OCI-LY1 (cell line): ENCODE results near the gene MAN1A1.

Experiments
- H2AFZ ChIP-seq: fragments of 200-600 bp; sonication (generic), shearing (Covaris generic); 2 replicates; pipeline ENCODE4 v1.6.0; 2014; ENCODE audit warnings: antibody characterized with exemption, mild to moderate bottlenecking, low read length
- H3F3A ChIP-seq: fragments of 200-600 bp; sonication (generic), shearing (Covaris generic); 2 replicates; pipeline ENCODE4 v1.6.0; 2014; ENCODE audit warnings: mild to moderate bottlenecking, antibody characterized with exemption, low read length, moderate library complexity; ENCODE audit not compliant: insufficient read depth
- H3K27ac ChIP-seq: fragments of 200-600 bp; sonication (generic); 2 replicates; pipeline ENCODE4 v1.5.1; 2014; ENCODE audit warnings: low read length, mixed run types, mild to moderate bottlenecking, low read depth; ENCODE audit not compliant: poor library complexity, severe bottlenecking
- H3K27me3 ChIP-seq: fragments of 200-600 bp; sonication (generic); 2 replicates; pipeline ENCODE4 v1.6.0; 2014; ENCODE audit warnings: antibody characterized with exemption, mild to moderate bottlenecking, low read length, moderate library complexity; ENCODE audit not compliant: insufficient read depth
- H3K36me3 ChIP-seq: fragments of 200-600 bp; sonication (generic); 2 replicates; pipeline ENCODE4 v1.6.1; 2014; ENCODE audit warnings: mild to moderate bottlenecking, antibody characterized with exemption, low read length, moderate library complexity, mixed read lengths; ENCODE audit not compliant: insufficient read depth
- H3K4me1 ChIP-seq: fragments of 200-600 bp; sonication (generic); 2 replicates; pipeline ENCODE4 v1.5.1; 2014; ENCODE audit warnings: mild to moderate bottlenecking, low read length, moderate library complexity; ENCODE audit not compliant: insufficient read depth, severe bottlenecking
- H3K4me2 ChIP-seq: fragments of 200-600 bp; sonication (generic), shearing (Covaris generic); 2 replicates; pipeline ENCODE4 v1.6.1; 2014; ENCODE audit warnings: low read length
- H3K4me3 ChIP-seq: fragments of 200-600 bp; sonication (generic); 2 replicates; pipeline ENCODE4 v1.5.1; 2014; ENCODE audit warnings: low read length, low read depth, mild to moderate bottlenecking, mixed read lengths; ENCODE audit not compliant: poor library complexity, severe bottlenecking
- H3K79me2 ChIP-seq: fragments of 200-600 bp; shearing (Covaris generic); 2 replicates; pipeline ENCODE4 v1.6.1; 2016; ENCODE audit warnings: mixed run types, low read length, mixed read lengths; ENCODE audit not compliant: insufficient read depth
- H3K9ac ChIP-seq: fragments of 200-600 bp; sonication (generic), shearing (Covaris generic); 2 replicates; pipeline ENCODE4 v1.6.1; 2014; ENCODE audit warnings: mild to moderate bottlenecking, low read length, mixed read lengths
- H3K9me2 ChIP-seq: fragments of 200-600 bp; sonication (generic), shearing (Covaris generic); 2 replicates; pipeline ENCODE4 v1.6.1; 2014; ENCODE audit warnings: low read depth, mild to moderate bottlenecking, low read length, mixed read lengths
- H3K9me3 ChIP-seq: fragments of 200-600 bp; shearing (Covaris generic); 2 replicates; pipeline ENCODE4 v1.6.1; 2014; ENCODE audit warnings: low read length, mixed read lengths
- H4K20me1 ChIP-seq: fragments of 200-600 bp; sonication (generic), shearing (Covaris generic); 2 replicates; pipeline ENCODE4 v1.6.0; 2016; ENCODE audit warnings: mild to moderate bottlenecking, low read length; ENCODE audit not compliant: insufficient read depth
- CTCF ChIP-seq: fragments of 200-600 bp; sonication (generic), shearing (Covaris generic); IDR thresholded peaks from 2 replicates; pipeline ENCODE4 v1.5.1; 2017; ENCODE audit warnings: mild to moderate bottlenecking, antibody characterized with exemption, low read length, moderate library complexity, mixed read lengths
- EZH2 ChIP-seq: fragments of 200-600 bp; sonication (generic), shearing (Covaris generic); IDR thresholded peaks from 2 replicates; pipeline ENCODE4 v1.8.0; 2017; ENCODE audit warnings: borderline replicate concordance, mixed run types, mild to moderate bottlenecking, antibody characterized with exemption, low read length, moderate library complexity, mixed read lengths

Gene MAN1A1

GRCh38 chr6:119173249-119174084, 176.1 kb downstream of the MAN1A1 start:
- Histone ChIP-seq H3K79me2 (no peaks in the 10 kb centered on the region), H2AFZ (no peak overlapping the region), H3K9me2 (no peaks in the 10 kb centered on the region), H3K4me1 (no peaks in the 10 kb centered on the region), H3K36me3 (0 out of 2 replicates have a peak, but pooled peaks cover 7% of the 10 kb centered on the region), H3K4me3 (no peak overlapping the region), H3K9me3 (no peaks in the 10 kb centered on the region), H3F3A (no peaks in the 10 kb centered on the region), H3K4me2 (no peak overlapping the region), H4K20me1 (no peaks in the 10 kb centered on the region), H3K27ac (no peak overlapping the region), H3K27me3 (no peaks in the 10 kb centered on the region), H3K9ac (no peak overlapping the region)
- TF ChIP-seq CTCF (no peak), EZH2 (no peak)

DNA sequence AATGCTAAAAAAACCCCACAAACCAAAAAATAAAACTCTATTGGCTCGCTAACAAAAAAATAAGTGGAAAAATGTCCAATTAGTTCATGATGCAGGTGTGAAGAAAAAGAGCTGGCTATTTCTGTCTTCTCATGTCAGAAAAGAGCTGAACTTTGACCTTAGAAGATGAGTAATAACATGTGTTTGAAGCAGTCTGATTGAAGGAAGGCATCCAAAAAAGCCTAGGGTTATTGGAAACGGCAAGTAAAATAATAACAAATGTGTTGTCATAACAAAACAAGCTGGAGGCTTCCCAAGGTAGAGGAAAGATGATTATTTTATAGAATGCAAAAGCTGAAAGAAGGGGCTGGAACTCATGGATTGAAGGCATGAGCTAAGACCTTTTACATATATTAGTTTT, 176.7 kb downstream of the MAN1A1 start:
- TF ChIP-seq EZH2 (no peak), CTCF (no peak)

DNA sequence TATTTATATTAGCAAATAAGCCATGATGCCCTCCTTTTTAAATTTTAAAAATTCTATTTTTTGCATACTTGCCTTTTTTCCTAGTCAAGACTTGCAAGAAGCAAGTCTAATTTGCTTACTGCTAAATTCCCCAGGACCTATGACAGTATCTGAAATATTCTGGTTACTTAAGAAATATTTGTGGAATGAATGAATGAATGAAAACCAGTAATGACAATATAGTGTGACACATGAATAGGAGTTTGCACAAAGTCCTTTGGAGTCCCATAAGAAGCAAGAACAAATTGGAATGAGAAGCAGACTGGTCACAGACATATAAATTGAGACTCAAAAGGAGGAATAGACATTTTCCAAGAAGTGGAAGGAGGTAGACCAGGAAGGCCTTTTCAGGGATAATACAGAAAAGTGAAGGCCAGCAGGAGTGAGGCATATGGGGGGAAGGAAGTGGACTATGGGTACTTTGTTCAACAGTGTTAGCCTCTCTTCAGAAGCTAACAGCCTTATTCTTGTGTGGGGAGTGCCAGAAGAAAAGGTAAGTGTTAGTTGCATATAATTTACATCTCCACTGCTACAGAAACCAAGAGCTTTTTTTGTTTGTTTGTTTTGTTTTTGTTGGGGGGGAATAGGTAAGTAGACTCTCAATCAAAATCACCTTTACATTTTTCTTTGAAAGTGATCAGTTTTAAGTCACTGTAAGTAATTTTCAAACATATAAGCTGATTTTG, 177.5 kb downstream of the MAN1A1 start:
- Histone ChIP-seq H4K20me1 (no peaks in the 10 kb centered on the region), H3K27ac (no peak overlapping the region)
- TF ChIP-seq CTCF (no peak), EZH2 (no peak)

More for the DNA sequence above, 176.7 kb downstream of the MAN1A1 start:
- Histone ChIP-seq H3K79me2 (no peaks in the 10 kb centered on the region), H2AFZ (no peak overlapping the region), H3K9me2 (no peaks in the 10 kb centered on the region), H3K36me3 (0 out of 2 replicates have a peak, but pooled peaks cover 3% of the 10 kb centered on the region), H3K9me3 (no peaks in the 10 kb centered on the region), H3K4me2 (no peak overlapping the region), H3K27me3 (no peaks in the 10 kb centered on the region), H3K4me1 (no peaks in the 10 kb centered on the region), H3F3A (no peaks in the 10 kb centered on the region), H3K27ac (no peak overlapping the region), H4K20me1 (no peaks in the 10 kb centered on the region), H3K9ac (no peak overlapping the region), H3K4me3 (no peak overlapping the region)

More for the DNA sequence above, 177.5 kb downstream of the MAN1A1 start:
- H3K4me1 ChIP-seq, result no peaks in the 10 kb centered on the region
- H3K9me3 ChIP-seq, result no peaks in the 10 kb centered on the region
- H2AFZ ChIP-seq, result no peak overlapping the region
- H3K4me2 ChIP-seq, result no peak overlapping the region
- H3K9ac ChIP-seq, result no peak overlapping the region
- no peaks in the 10 kb centered on the region for H3K9me2 ChIP-seq
- no peak overlapping the region for H3K4me3 ChIP-seq
- no peaks in the 10 kb centered on the region for H3K27me3 ChIP-seq
- no peaks in the 10 kb centered on the region for H3F3A ChIP-seq
- no peaks in the 10 kb centered on the region for H3K36me3 ChIP-seq
- H3K79me2 ChIP-seq, result no peaks in the 10 kb centered on the region
